Measurements from ENCODE around the gene RFNG. TPM values are rescaled to one million over a fixed set of nuclear protein-coding genes. Genes with fewer than 3 reads are reported as not detected.
A peak's percentile ranks its signal among the peaks of the same experiment; 100 is the strongest.

RFNG gene
- polyA plus RNA-seq, 1 donor (not counting 4 experiments of a cell fraction or from before 2014, with no cell fraction given): 10.2 TPM

GRCh38 chr17:82036634-82037091, 14.9 kb downstream of the RFNG start:
- DNase-seq (ENCODE audit: low read depth, low spot score): no peak
- Histone ChIP-seq H3K36me3 (ENCODE audit: control insufficient read depth in 2 of 2, extremely low read depth in 1 of 2, insufficient read depth in 2 of 2, low read length in 2 of 2) (peaks cover 1 to 4% of the 10 kb centered on the region in 2 experiments), H3K4me3 (ENCODE audit: control insufficient read depth in 2 of 3, extremely low read depth in 1 of 3, insufficient read depth in 2 of 3, low read depth in 1 of 3, low read length in 3 of 3) (peak overlapping the region; percentile 55 to 87 (median 70)), H3K9ac (ENCODE audit: control insufficient read depth, extremely low read depth, insufficient read depth, low read length) (peak overlapping the region; percentile 78), H3K27ac (ENCODE audit: control insufficient read depth, insufficient read depth, low read length) (peak overlapping the region; percentile 43), H3K27me3 (ENCODE audit: control insufficient read depth, extremely low read depth, insufficient read depth, low read length) (no peaks in the 10 kb centered on the region), H2AFZ (ENCODE audit: control insufficient read depth, low read length) (peak overlapping the region; percentile 61), H4K20me1 (ENCODE audit: control insufficient read depth, extremely low read depth, insufficient read depth, low read length) (no peaks in the 10 kb centered on the region), H3K4me2 (ENCODE audit: control insufficient read depth, extremely low read depth, insufficient read depth, low read depth, low read length) (peak overlapping the region; percentile 96), H3K9me3 (ENCODE audit: control insufficient read depth, low read depth, low read length) (no peaks in the 10 kb centered on the region), H3K9me1 (ENCODE audit: control insufficient read depth, extremely low read depth, insufficient read depth, low read length) (no peaks in the 10 kb centered on the region), H3K4me1 (ENCODE audit: control insufficient read depth, extremely low read depth, insufficient read depth, low read length) (peaks cover 17% of the 10 kb centered on the region), H3K79me2 (ENCODE audit: control insufficient read depth, insufficient read depth, low read length) (no peaks in the 10 kb centered on the region)
- FAIRE-seq: no peak
- TF ChIP-seq CTCF (optimal IDR thresholded peaks at IDR 0.05 in 1 of 3, IDR thresholded peaks at IDR 0.05 in 1 of 3, conservative IDR thresholded peaks at IDR 0.05 in 1 of 3; ENCODE audit: extremely low read depth in 1 of 3, insufficient read depth in 2 of 3, low read length in 3 of 3) (no peak), EZH2 (IDR thresholded peaks at IDR 0.05; ENCODE audit: low read length) (no peak)
- dilution Hi-C loops (cut with MboI; ENCODE audit: extremely low pct_ligation_motif_present, low sequenced_read_pairs): no loop called here

- H3K27ac ChIP-seq (ENCODE audit: control insufficient read depth, insufficient read depth, low read length): no peak overlapping the region
- H3K4me3 ChIP-seq (ENCODE audit: control insufficient read depth in 2 of 3, extremely low read depth in 1 of 3, insufficient read depth in 2 of 3, low read depth in 1 of 3, low read length in 3 of 3): peak overlapping the region in 2 of 3 experiments; percentile 55 to 87
- FAIRE-seq: no peak
Observed at GRCh38 chr17:82035956-82036633, 15.5 kb downstream of the RFNG start.

More at GRCh38 chr17:82035956-82036633, 15.5 kb downstream of the RFNG start:
- Histone ChIP-seq H4K20me1 (ENCODE audit: control insufficient read depth, extremely low read depth, insufficient read depth, low read length) (no peaks in the 10 kb centered on the region), H3K27me3 (ENCODE audit: control insufficient read depth, extremely low read depth, insufficient read depth, low read length) (no peaks in the 10 kb centered on the region), H3K4me2 (ENCODE audit: control insufficient read depth, extremely low read depth, insufficient read depth, low read depth, low read length) (peak overlapping the region; percentile 96), H3K36me3 (ENCODE audit: control insufficient read depth in 2 of 2, extremely low read depth in 1 of 2, insufficient read depth in 2 of 2, low read length in 2 of 2) (peaks cover 1 to 4% of the 10 kb centered on the region in 2 experiments), H3K79me2 (ENCODE audit: control insufficient read depth, insufficient read depth, low read length) (no peaks in the 10 kb centered on the region), H3K9ac (ENCODE audit: control insufficient read depth, extremely low read depth, insufficient read depth, low read length) (peak overlapping the region; percentile 78), H3K9me1 (ENCODE audit: control insufficient read depth, extremely low read depth, insufficient read depth, low read length) (no peaks in the 10 kb centered on the region), H3K9me3 (ENCODE audit: control insufficient read depth, low read depth, low read length) (no peaks in the 10 kb centered on the region), H3K4me1 (ENCODE audit: control insufficient read depth, extremely low read depth, insufficient read depth, low read length) (peaks cover 17% of the 10 kb centered on the region), H2AFZ (ENCODE audit: control insufficient read depth, low read length) (no peak overlapping the region)
- dilution Hi-C loops (cut with MboI; ENCODE audit: extremely low pct_ligation_motif_present, low sequenced_read_pairs): no loop called here
- no peak for DNase-seq (ENCODE audit: low read depth, low spot score)
- TF ChIP-seq CTCF (optimal IDR thresholded peaks at IDR 0.05 in 1 of 3, IDR thresholded peaks at IDR 0.05 in 1 of 3, conservative IDR thresholded peaks at IDR 0.05 in 1 of 3; ENCODE audit: extremely low read depth in 1 of 3, insufficient read depth in 2 of 3, low read length in 3 of 3): no peak
- TF ChIP-seq EZH2 (IDR thresholded peaks at IDR 0.05; ENCODE audit: low read length): no peak

Data from keratinocyte (primary cell).